Breast epithelium (tissue), 3 donors: ENCODE results near the gene SMIM1.

ENCODE experiments used
- POLR2AphosphoS5 ChIP-seq, 3 donors: sonication (generic); formaldehyde crosslinking; IDR thresholded peaks; one replicate each; pipeline ENCODE4 v1.6.1; 2017; ENCODE audit warnings: antibody characterized with exemption in 3 of 3
- TF ChIP-seq, protein P1 (sequence below), 3 donors: fragments of 450-650 bp; IDR thresholded peaks; one replicate each; pipeline ENCODE4 v1.5.1; 2016 to 2017; ENCODE audit warnings: antibody characterized with exemption in 3 of 3, mild to moderate bottlenecking in 3 of 3, moderate library complexity in 3 of 3

DNA sequence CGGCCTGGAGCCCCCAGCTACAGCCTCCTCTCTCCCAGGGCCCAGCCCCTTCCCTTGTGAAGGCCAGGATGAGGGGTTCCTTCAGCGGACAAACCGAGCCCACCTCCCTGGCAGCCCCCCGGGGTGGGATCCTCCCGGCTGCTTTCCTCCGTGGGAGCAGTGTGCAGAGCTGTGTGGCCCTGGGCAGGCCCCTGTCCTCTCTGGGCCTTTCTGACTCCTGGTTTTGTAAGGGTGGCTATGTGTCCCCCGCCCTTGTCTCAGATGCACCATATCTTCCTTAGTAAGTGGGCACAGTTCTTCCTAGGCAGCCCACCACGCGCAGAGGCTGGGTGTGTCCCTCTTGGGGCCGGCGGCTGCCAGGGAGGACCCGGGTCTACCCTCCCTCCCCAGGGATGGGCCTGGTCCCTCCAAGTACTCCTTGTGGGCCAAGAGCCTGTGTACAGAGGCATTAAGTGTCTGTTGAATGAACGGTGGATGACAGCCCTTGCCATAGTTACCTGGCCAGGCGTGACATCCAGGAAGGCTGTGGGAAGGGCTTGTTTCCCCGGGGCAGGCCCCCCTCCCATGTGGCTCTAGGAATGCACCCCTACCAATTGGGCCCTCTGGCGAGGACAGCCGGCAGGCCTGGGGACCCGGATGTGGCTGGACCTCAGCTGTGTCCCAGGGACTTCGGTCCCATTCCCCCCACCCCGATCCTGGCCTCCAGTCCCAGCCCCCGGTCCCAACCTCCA, 3.8 kb downstream of the SMIM1 start:
- TF ChIP-seq, protein P1, sequence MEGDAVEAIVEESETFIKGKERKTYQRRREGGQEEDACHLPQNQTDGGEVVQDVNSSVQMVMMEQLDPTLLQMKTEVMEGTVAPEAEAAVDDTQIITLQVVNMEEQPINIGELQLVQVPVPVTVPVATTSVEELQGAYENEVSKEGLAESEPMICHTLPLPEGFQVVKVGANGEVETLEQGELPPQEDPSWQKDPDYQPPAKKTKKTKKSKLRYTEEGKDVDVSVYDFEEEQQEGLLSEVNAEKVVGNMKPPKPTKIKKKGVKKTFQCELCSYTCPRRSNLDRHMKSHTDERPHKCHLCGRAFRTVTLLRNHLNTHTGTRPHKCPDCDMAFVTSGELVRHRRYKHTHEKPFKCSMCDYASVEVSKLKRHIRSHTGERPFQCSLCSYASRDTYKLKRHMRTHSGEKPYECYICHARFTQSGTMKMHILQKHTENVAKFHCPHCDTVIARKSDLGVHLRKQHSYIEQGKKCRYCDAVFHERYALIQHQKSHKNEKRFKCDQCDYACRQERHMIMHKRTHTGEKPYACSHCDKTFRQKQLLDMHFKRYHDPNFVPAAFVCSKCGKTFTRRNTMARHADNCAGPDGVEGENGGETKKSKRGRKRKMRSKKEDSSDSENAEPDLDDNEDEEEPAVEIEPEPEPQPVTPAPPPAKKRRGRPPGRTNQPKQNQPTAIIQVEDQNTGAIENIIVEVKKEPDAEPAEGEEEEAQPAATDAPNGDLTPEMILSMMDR (IDR thresholded peaks at IDR 0.05), result no peak
- TF ChIP-seq POLR2AphosphoS5 (IDR thresholded peaks at IDR 0.05), result no peak
